CD4-positive, alpha-beta T cell treated with Interleukin-15 for 1 hour (primary cell): ENCODE results near the gene IQSEC2.

Experiments
- DNase-seq: peaks from one replicate; pipeline ENCODE4 v3.0.0-alpha.2; 2020

Gene IQSEC2

GRCh38 chrX:53303195-53303594 is 21.8 kb upstream of the IQSEC2 start:
- DNase-seq: no peak

DNA sequence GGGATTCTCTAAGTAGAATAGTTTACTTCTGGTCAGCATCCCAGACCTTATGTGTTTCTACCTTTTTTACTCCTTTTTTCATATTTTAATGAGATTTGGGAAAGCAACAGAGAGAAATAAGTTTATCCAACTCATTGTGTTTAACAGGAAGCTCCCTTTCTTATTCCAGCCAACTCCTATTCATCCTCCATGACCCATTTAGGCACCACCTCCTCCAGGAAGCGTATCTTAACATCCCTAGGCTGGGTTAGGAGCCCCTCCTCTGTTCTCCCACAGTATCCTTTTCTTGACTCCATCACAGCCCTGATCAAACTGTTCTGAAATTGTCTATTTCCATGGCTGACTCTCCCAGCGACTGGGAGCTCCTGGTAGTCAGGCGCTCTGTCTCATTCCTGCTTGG is 18.8 kb upstream of the IQSEC2 start:
- DNase-seq: no peak

DNA sequence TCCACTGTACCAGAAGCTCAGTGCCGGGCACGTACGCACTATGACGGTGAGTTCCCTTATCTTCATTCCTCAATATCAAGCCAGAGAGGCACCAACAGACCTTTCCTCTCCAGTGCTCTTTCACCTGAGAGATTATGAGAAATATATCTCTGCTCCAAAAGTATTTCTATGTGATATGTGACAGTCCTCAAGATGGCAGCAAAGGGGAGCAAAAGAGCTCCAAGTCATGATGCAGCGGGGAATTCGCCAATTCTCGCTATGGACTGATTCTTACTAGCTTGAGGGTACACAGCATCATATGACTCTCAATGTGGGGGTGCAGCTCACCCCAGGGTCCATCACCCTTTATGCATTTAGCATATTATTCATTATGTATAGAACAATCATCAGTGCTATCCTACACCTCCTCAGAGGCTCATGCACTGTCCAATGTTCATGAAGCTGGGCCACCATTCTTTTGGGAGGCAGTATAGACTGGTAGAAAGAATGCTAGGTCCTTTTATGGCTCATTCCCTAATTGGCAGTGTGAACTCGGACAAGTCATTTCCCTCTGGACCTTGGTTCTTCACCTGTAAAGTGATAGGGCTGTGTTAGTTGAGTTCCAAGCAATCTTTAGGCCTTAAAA is 12.8 kb upstream of the IQSEC2 start:
- DNase-seq: no peak

DNA sequence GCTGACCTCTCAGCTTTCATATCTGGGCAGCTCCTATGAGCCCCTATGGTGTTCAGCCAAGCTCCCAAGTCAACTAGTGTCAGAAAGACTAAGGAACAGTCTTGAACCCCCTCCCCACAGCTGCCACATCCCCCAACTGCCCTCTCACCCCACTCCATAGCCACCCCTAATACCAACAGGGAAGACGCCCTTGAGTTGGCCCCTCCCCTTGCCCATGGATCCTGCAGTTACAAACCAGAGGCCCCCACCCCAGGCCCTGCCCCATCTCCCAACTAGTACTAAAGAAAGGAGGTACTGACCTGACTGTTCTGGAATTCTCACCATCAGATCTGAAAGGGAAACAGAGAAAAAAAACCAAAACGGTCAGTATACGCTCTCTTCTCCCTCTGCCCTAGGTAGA is 10.2 kb upstream of the IQSEC2 start:
- no peak for DNase-seq

GRCh38 chrX:53290441-53291041 is 9.2 kb upstream of the IQSEC2 start:
- DNase-seq: no peak

DNA sequence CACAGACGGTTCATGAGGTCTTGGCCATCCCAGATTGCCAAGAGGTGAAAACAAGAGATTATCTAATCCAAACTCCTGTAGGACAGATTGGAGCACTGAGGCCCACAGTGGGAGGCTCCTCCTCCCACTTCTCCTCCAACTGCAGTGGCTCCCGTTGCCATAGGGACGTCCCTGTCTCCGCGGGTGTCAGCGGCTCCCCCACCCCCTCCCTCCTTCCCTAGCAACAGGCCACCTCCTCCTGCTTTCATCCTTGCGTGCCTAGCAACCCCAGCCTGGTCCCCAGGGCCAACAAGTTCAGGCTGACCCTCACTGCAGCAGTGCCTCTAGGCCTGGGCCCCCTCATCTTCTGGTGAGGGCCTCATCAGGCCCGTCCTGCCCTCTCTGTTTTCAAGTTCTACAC is 6.8 kb upstream of the IQSEC2 start:
- DNase-seq: peak; percentile 58

- DNase-seq: peak; percentile 39
Measured at GRCh38 chrX:53287493-53288138, 6.2 kb upstream of the IQSEC2 start.

DNA sequence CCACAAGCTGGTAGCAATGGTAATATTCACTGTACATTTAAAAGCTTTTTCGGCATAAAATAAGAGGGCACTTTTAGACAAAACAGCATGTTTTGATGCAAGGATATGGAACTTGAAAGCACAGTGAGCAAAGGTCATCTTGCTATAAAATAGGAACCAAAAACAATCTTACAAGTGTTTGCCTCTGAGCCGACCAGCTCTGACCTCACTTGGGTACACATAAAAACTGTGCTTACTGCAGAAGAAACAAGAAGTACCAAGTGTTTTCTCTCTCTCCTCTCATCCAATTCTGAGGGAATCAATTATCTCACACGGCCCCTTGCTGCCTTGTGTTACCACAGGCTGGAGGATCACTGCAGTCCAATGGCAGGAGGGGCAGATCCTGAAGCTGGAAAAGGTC is 4.8 kb upstream of the IQSEC2 start:
- no peak for DNase-seq

GRCh38 chrX:53285591-53285990 is 4.2 kb upstream of the IQSEC2 start:
- no peak for DNase-seq

- DNase-seq: peak; percentile 50
Measured at GRCh38 chrX:53284684-53285447, 3.5 kb upstream of the IQSEC2 start.

DNA sequence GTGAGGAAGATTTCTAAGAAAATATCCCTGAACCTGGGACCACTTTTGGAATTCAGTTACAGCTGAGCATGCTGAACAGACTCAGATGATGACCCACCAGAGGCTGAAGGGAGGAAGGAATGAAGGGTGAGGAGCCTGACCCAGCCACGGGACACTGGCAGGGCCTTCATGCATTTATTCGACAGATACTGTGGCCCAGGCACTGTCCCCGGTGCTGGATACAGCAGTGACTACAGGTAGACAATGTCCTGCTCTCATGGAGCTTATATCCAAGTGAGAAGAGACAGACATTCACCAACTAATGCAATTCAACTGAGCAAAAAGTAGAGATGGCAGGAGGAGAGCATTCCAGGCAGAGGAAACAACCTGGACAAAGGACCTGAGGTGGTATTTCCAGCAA is 2.2 kb upstream of the IQSEC2 start:
- DNase-seq: no peak

DNA sequence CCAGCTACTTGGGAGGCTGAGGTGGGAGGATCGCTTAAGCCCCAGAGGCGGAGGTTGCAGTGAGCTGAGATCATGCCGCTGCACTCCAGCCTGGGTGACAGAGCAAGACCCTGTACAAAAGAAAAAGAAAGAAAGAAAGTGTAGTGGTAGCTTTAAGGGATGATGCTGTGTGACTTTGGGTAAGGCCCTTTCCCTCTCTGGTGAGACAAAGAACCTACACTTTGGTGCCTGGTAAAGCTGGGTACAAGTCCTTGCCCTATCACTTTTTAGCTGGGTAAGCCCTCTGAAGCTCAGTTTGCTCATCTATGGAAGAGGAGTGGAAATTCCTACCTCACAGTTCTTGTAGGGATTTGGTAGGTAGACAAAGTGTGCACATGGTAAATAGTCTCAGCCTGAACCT is 1.7 kb upstream of the IQSEC2 start:
- DNase-seq: no peak

DNA sequence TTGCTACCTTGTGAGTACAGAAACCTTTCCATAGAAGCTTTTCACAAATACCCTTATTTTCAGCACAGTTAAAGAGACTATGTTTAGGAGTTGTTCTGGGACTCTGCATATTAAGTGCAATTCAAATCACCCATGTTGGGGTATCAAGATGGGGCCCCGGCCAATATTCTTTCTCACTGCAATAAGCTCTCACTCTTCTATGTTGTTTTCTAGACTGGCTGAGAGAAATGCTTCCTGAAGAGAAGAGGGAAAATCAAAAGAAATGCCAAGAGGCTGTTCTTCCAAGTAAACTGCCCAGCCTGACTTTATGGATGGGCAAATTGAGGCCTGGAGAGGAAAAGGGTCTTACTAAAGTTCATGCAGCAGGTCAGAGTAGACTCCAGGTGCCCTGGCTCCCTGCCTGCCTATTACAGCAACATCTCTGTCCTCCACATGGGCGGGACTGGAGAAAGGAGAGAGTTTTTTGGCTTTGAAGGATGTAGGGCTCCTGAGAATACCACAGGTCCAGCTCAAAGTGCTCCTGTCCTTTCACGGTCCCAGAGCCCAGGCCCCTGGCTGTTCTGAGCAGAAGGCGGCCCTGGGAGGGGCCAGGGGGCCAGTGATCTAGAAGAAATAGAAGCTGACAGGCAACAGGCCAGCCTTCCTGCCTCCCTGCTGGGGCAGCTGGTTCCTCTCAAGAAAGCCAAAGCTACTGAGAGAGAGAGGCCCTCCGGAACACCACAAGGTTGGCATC is 745 bp upstream of the IQSEC2 start:
- DNase-seq: no peak

- DNase-seq: no peak
Measured at GRCh38 chrX:53280331-53281320, 758 bp downstream of the IQSEC2 start.

DNA sequence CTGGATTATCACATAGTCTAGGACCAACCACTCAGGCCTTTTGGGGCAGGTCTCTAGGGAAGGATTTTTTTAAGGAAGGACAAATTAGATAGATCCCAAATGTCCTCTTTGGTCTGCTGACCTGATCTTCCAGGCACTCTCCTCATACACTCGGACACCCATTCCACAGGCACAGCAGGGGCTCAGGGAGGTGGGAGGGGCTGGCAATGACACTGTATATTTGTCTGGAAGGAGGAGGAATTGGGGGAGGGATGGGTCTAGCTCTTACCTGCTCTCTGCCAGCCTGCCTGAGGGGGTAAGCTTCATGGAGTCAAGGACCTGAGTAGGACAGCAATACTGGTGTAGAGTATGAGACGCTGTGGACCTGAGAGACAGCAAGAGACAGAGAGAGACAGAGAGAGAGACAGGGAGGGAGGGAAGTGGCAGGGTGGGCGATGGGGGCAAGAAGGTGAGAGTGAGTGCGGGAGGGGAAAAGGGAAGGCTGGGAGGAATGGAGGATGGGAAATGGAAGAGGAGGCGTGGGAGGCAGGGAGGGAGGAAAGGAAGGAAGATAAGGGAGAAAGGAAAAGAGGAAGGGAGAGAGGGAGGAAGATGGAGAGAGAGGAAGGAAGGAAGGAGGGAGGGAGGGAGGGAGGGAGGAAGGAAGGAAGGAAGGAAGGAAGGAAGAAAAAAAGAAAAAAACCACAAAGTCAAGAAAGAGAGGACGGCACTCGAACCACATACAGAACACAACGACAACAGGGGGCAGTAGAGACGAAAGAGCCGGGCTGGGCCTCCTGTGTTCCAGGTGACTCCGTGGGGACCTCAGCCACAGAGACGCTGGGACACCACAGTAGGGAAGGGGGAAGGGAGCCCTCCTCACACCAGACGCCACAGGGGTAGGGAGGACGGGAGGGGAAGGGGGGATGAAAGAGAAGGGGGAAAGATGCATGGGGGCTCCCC is 1.8 kb downstream of the IQSEC2 start:
- DNase-seq: no peak

- DNase-seq: no peak
Measured at GRCh38 chrX:53272808-53273337, 8.5 kb downstream of the IQSEC2 start.

DNA sequence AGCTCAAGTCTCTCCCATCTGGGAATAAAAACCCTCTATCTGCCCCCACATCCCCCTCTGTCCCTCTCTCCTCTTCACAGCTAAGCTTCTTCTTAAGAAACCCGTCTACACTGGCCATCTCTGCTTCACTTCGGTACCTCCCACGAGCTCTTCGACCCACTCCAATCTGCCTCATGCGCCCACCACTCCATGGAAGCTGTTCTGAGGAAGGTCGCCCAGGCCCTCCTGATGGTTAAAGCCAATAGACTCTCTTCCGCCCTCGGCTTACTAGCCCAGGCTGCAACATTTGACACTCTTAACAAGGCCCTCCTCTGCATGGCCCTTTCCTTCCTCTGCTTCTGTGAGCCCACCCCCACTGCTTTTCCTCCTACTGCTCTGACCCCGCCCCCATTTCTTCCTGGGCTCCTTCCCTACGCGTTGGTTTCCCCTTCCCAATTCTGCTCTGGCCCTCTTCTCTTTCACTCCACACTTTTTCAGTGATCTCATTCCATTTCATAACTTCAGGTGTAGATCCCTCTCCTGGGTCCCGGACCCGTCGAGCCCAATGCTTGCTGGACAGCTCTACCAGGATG is 11.8 kb downstream of the IQSEC2 start:
- no peak for DNase-seq

DNA sequence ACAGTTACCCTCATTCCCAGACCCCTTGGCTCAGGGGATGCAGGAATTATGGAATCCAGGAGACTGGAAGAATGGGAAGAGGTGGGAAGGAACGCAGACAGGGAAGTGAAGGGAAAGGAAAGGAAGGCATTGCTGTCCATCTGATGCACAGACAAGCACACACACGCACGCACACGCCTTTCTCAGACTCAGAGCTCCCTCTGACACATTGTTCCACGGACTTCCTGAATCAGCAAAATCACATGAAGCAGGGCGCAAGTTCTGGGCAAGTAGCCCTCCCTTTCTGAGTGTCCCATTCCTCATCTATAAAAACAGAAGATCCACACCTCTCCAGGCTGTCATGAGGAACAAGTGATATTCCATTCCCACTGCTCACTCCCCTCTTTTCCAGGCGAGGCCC is 13.2 kb downstream of the IQSEC2 start:
- no peak for DNase-seq

- no peak for DNase-seq
Measured at GRCh38 chrX:53266914-53267313, 14.5 kb downstream of the IQSEC2 start.
